Uterus (tissue), 4 donors: Measurements from ENCODE around the gene SYT9. TPM values are rescaled to one million over a fixed set of nuclear protein-coding genes. Genes with fewer than 3 reads are reported as not detected.
A peak's percentile ranks its signal among the peaks of the same experiment; 100 is the strongest.

Experiments
- DNase-seq, 2 donors: peaks; one replicate each; pipeline ENCODE4 v3.0.0-alpha.2; 2019 to 2020
- H3K27ac ChIP-seq, 2 donors: fragments of 200-600 bp; sonication (generic); 1 replicate in 1 of 2; 2 replicates in 1 of 2; pipeline ENCODE4 v1.5.1; 2016 to 2018
- H3K27me3 ChIP-seq, 2 donors: fragments of 200-600 bp; sonication (generic); one replicate each; pipeline ENCODE4 v1.5.1; 2018 to 2019; ENCODE audit warnings: control low read depth in 1 of 2
- H3K36me3 ChIP-seq, 2 donors: fragments of 200-600 bp; sonication (generic); one replicate each; pipeline ENCODE4 v1.5.1; 2019; ENCODE audit warnings: control low read depth in 1 of 2
- H3K4me1 ChIP-seq, 2 donors: fragments of 200-600 bp; sonication (generic); one replicate each; pipeline ENCODE4 v1.5.1; 2018 to 2019; ENCODE audit warnings: control low read depth in 1 of 2
- H3K4me3 ChIP-seq, 2 donors: fragments of 200-600 bp; sonication (generic); 1 replicate in 1 of 2; 2 replicates in 1 of 2; pipeline ENCODE4 v1.5.1; 2018 to 2019; ENCODE audit warnings: mild to moderate bottlenecking in 1 of 2
- H3K9me3 ChIP-seq, 2 donors: fragments of 200-600 bp; sonication (generic); one replicate each; pipeline ENCODE4 v1.5.1; 2019; ENCODE audit warnings: control low read depth in 1 of 2
- CTCF ChIP-seq, 4 experiments: fragments of 200-600 bp in 2 of 4; fragments of 450-650 bp in 2 of 4; sonication (generic) in 2 of 4; IDR thresholded peaks; one replicate each; pipeline ENCODE4 v1.5.1; 2016 to 2019; ENCODE audit warnings: antibody characterized with exemption in 4 of 4, mild to moderate bottlenecking in 2 of 4, moderate library complexity in 1 of 4
- POLR2A ChIP-seq, 2 donors: fragments of 450-650 bp; IDR thresholded peaks; one replicate each; pipeline ENCODE4 v1.6.1; 2016; ENCODE audit warnings: antibody characterized with exemption in 2 of 2, mild to moderate bottlenecking in 1 of 2, moderate library complexity in 1 of 2
- intact Hi-C: fragments of 100-400 bp; cut with DNase I; formaldehyde crosslinking; loops from one replicate; pipeline ENCODE4 v1.15.1; 2023; ENCODE audit warnings: low total_unique reads
- total RNA-seq, 4 donors: library from RNA; depleted of rRNA in 3 of 4; stranded (reverse); fragments of >200 nt in 3 of 4; gene quantifications; one replicate each; pipeline versions ENCODE4 v1.1.0 to v1.2.4, GENCODE V29; 2014 to 2023
- donor health status: DM: yes; HTN: yes; CAD: no.

Gene SYT9
- total RNA-seq, 4 donors from 2014 or later = 0.29 to 5.8 (median 3.0) TPM; not detected in 1

GRCh38 chr11:7469351-7469865 is 217.7 kb downstream of the SYT9 start:
- no peak for DNase-seq
- H3K4me3 ChIP-seq = no peak overlapping the region
- H3K27ac ChIP-seq = no peak overlapping the region
- H3K9me3 ChIP-seq = no peaks in the 10 kb centered on the region
- TF ChIP-seq POLR2A (IDR thresholded peaks at IDR 0.05) = no peak
- no peak for TF ChIP-seq CTCF (IDR thresholded peaks at IDR 0.05)
- no peaks in the 10 kb centered on the region for H3K4me1 ChIP-seq
- intact Hi-C loops = no loop called here
- H3K36me3 ChIP-seq = no peaks in the 10 kb centered on the region
- H3K27me3 ChIP-seq = no peaks in the 10 kb centered on the region

- intact Hi-C loops = no loop called here
- no peak overlapping the region for H3K27ac ChIP-seq
- H3K9me3 ChIP-seq = no peaks in the 10 kb centered on the region
- TF ChIP-seq CTCF (IDR thresholded peaks at IDR 0.05) (no peak), POLR2A (IDR thresholded peaks at IDR 0.05) (no peak)
- DNase-seq = no peak
- no peaks in the 10 kb centered on the region for H3K4me1 ChIP-seq
- no peaks in the 10 kb centered on the region for H3K27me3 ChIP-seq
- no peak overlapping the region for H3K4me3 ChIP-seq
- no peaks in the 10 kb centered on the region for H3K36me3 ChIP-seq
These were observed 219.4 kb downstream of the SYT9 start for GRCh38 chr11:7471071-7471470.

GRCh38 chr11:7473717-7474116 is 222.0 kb downstream of the SYT9 start:
- intact Hi-C loops = no loop called here

GRCh38 chr11:7480113-7480512 is 228.4 kb downstream of the SYT9 start:
- Histone ChIP-seq H3K9me3 (no peaks in the 10 kb centered on the region), H3K36me3 (no peaks in the 10 kb centered on the region), H3K4me1 (no peaks in the 10 kb centered on the region), H3K27ac (no peak overlapping the region), H3K27me3 (no peaks in the 10 kb centered on the region), H3K4me3 (no peak overlapping the region)
- intact Hi-C loops = no loop called here
- no peak for DNase-seq
- no peak for TF ChIP-seq POLR2A (IDR thresholded peaks at IDR 0.05)
- TF ChIP-seq CTCF (IDR thresholded peaks at IDR 0.05) = no peak

More at GRCh38 chr11:7473717-7474116, 222.0 kb downstream of the SYT9 start:
- H3K9me3 ChIP-seq = no peaks in the 10 kb centered on the region
- no peaks in the 10 kb centered on the region for H3K36me3 ChIP-seq
- DNase-seq = no peak
- no peak overlapping the region for H3K4me3 ChIP-seq
- no peak for TF ChIP-seq CTCF (IDR thresholded peaks at IDR 0.05)
- TF ChIP-seq POLR2A (IDR thresholded peaks at IDR 0.05) = no peak
- no peaks in the 10 kb centered on the region for H3K27me3 ChIP-seq
- H3K27ac ChIP-seq = no peak overlapping the region
- no peaks in the 10 kb centered on the region for H3K4me1 ChIP-seq

GRCh38 chr11:7484131-7484530 is 232.4 kb downstream of the SYT9 start:
- no peak overlapping the region for H3K4me3 ChIP-seq
- peak overlapping the region; percentile 53 to 68 for H3K27ac ChIP-seq
- H3K27me3 ChIP-seq = no peaks in the 10 kb centered on the region
- no peak for TF ChIP-seq CTCF (IDR thresholded peaks at IDR 0.05)
- no peak for TF ChIP-seq POLR2A (IDR thresholded peaks at IDR 0.05)
- no peak for DNase-seq
- H3K4me1 ChIP-seq = peaks cover 0 to 6% of the 10 kb centered on the region in 2 donors
- intact Hi-C loops = no loop called here
- H3K9me3 ChIP-seq = no peaks in the 10 kb centered on the region
- H3K36me3 ChIP-seq = no peaks in the 10 kb centered on the region
